IMR-90 (cell line): Measurements from ENCODE around the gene HSH2D.

Source experiments
- BHLHE40 ChIP-seq: fragments of 150-350 bp; IDR thresholded peaks from 2 replicates; pipeline ENCODE4 v1.6.1; 2016; ENCODE audit warnings: mild to moderate bottlenecking, low read depth, low read length
- MAFK ChIP-seq: IDR thresholded peaks from 2 replicates; pipeline ENCODE4 v1.6.1; 2012; ENCODE audit warnings: low read depth, low read length, improper control_type of control experiment
- NFE2L2 ChIP-seq: fragments of 150-350 bp; IDR thresholded peaks from 2 replicates; pipeline ENCODE4 v1.6.1; 2016; ENCODE audit warnings: low read depth, mild to moderate bottlenecking, low read length
- POLR2A ChIP-seq: IDR thresholded peaks from 2 replicates; pipeline ENCODE4 v1.6.1; 2012; ENCODE audit warnings: mild to moderate bottlenecking, low read depth, low read length
- RAD21 ChIP-seq: IDR thresholded peaks from 2 replicates; pipeline ENCODE4 v1.6.1; 2012; ENCODE audit warnings: low read length, improper control_type of control experiment
- RFX5 ChIP-seq: IDR thresholded peaks from 2 replicates; pipeline ENCODE4 v1.8.0; 2012; ENCODE audit warnings: low read depth, mild to moderate bottlenecking, low read length, moderate library complexity
- SMC3 ChIP-seq: fragments of 150-350 bp; IDR thresholded peaks from 2 replicates; pipeline ENCODE4 v1.6.1; 2016; ENCODE audit warnings: low read depth, mild to moderate bottlenecking, antibody characterized with exemption, low read length, moderate library complexity
- TF ChIP-seq, protein P1 (sequence below): conservative IDR thresholded peaks from 2 replicates; pipeline ENCODE4 v1.5.1; 2012; ENCODE audit warnings: mild to moderate bottlenecking, low read depth, low read length, improper control_type of control experiment
- TF ChIP-seq, protein P2 (sequence below): fragments of 150-350 bp; IDR thresholded peaks from 2 replicates; pipeline ENCODE4 v1.6.1; 2016; ENCODE audit warnings: low read depth, mild to moderate bottlenecking, low read length, moderate library complexity, borderline replicate concordance

DNA sequence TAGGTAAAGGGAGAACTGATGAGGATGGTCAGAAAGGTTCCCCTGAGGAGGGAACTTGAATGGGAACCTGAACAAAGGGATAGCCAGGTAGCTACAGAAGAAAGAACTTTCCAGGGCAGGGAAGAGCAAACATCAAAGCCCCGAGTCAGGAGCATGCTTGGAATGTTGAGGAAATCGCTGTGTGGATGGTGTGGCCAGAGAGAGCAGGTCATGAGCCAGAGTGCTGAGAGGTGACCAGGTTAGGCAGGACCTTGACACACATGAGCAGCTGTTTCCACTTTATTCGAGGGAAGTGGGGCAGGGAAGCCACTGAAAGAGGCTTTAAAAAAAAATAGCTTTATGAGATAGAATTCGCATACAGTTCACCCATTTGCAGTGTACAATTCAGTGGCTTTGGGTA, 27.4 kb upstream of the HSH2D start:
- TF ChIP-seq, protein P1, sequence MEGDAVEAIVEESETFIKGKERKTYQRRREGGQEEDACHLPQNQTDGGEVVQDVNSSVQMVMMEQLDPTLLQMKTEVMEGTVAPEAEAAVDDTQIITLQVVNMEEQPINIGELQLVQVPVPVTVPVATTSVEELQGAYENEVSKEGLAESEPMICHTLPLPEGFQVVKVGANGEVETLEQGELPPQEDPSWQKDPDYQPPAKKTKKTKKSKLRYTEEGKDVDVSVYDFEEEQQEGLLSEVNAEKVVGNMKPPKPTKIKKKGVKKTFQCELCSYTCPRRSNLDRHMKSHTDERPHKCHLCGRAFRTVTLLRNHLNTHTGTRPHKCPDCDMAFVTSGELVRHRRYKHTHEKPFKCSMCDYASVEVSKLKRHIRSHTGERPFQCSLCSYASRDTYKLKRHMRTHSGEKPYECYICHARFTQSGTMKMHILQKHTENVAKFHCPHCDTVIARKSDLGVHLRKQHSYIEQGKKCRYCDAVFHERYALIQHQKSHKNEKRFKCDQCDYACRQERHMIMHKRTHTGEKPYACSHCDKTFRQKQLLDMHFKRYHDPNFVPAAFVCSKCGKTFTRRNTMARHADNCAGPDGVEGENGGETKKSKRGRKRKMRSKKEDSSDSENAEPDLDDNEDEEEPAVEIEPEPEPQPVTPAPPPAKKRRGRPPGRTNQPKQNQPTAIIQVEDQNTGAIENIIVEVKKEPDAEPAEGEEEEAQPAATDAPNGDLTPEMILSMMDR, result no peak
- TF ChIP-seq RAD21 (no peak), NFE2L2 (no peak), SMC3 (no peak), RFX5 (no peak), POLR2A (no peak), BHLHE40 (no peak), MAFK (no peak)
- TF ChIP-seq, protein P2, sequence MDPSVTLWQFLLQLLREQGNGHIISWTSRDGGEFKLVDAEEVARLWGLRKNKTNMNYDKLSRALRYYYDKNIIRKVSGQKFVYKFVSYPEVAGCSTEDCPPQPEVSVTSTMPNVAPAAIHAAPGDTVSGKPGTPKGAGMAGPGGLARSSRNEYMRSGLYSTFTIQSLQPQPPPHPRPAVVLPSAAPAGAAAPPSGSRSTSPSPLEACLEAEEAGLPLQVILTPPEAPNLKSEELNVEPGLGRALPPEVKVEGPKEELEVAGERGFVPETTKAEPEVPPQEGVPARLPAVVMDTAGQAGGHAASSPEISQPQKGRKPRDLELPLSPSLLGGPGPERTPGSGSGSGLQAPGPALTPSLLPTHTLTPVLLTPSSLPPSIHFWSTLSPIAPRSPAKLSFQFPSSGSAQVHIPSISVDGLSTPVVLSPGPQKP, result no peak
